Breast epithelium (tissue), 4 donors: ENCODE results near the gene DRICH1. TPM values are rescaled to one million over a fixed set of nuclear protein-coding genes. Genes with fewer than 3 reads are reported as not detected.
"Not testable (repeated sequence)": the region's sequence is repeated elsewhere in the genome, so short reads cannot be mapped to it uniquely, and the experiment has no call there.

Source experiments
- DNase-seq, 2 donors: peaks; one replicate each; pipeline ENCODE4 v3.0.0-alpha.2; 2019; ENCODE audit warnings: low spot score in 2 of 2
- H3K27ac ChIP-seq, 2 donors: fragments of 200-600 bp; sonication (generic) in 1 of 2; one replicate each; pipeline ENCODE4 v1.5.1; 2016 to 2019; ENCODE audit warnings: mild to moderate bottlenecking in 1 of 2
- H3K27me3 ChIP-seq, 2 donors: fragments of 200-600 bp; sonication (generic) in 1 of 2; one replicate each; pipeline versions ENCODE4 v1.5.1 to v1.6.0; 2017 to 2019; ENCODE audit warnings: control low read depth in 1 of 2, mild to moderate bottlenecking in 1 of 2
- H3K36me3 ChIP-seq: fragments of 200-600 bp; one replicate; pipeline ENCODE4 v1.5.1; 2019
- H3K4me1 ChIP-seq, 2 donors: fragments of 200-600 bp; sonication (generic); one replicate each; pipeline ENCODE4 v1.5.1; 2016 to 2019; ENCODE audit warnings: control low read depth in 1 of 2
- H3K4me3 ChIP-seq, 3 donors: fragments of 200-600 bp; sonication (generic); 1 replicate in 2 of 3; 2 replicates in 1 of 3; pipeline ENCODE4 v1.5.1; 2016 to 2019; ENCODE audit warnings: mild to moderate bottlenecking in 3 of 3, moderate library complexity in 2 of 3
- H3K9me3 ChIP-seq, 2 donors: fragments of 200-600 bp; sonication (generic) in 1 of 2; one replicate each; pipeline ENCODE4 v1.5.1; 2016 to 2019; ENCODE audit warnings: control low read depth in 1 of 2
- CTCF ChIP-seq, 3 donors: fragments of 450-650 bp; IDR thresholded peaks; one replicate each; pipeline ENCODE4 v1.5.1; 2016 to 2017; ENCODE audit warnings: antibody characterized with exemption in 3 of 3, mild to moderate bottlenecking in 3 of 3, moderate library complexity in 3 of 3
- POLR2A ChIP-seq: fragments of 450-650 bp; IDR thresholded peaks from one replicate; pipeline ENCODE4 v1.6.1; 2016; ENCODE audit warnings: antibody characterized with exemption, mild to moderate bottlenecking, moderate library complexity
- POLR2AphosphoS5 ChIP-seq, 3 donors: sonication (generic); formaldehyde crosslinking; IDR thresholded peaks; one replicate each; pipeline ENCODE4 v1.6.1; 2017; ENCODE audit warnings: antibody characterized with exemption in 3 of 3
- intact Hi-C: fragments of 100-400 bp; cut with DNase I; formaldehyde crosslinking; loops from one replicate; pipeline ENCODE4 v1.15.1; 2023; ENCODE audit warnings: low total_unique reads
- total RNA-seq, 3 donors: library from RNA; depleted of rRNA; stranded (reverse); fragments of >200 nt; gene quantifications; one replicate each; pipeline ENCODE4 v1.1.0, GENCODE V29; 2016

Gene DRICH1
- total RNA-seq, 3 donors from 2014 or later = 1.0 to 1.3 TPM; not detected in 1

GRCh38 chr22:23638611-23639010, 6.5 kb upstream of the DRICH1 start:
- no peak for DNase-seq
- intact Hi-C loops = no loop called here
- TF ChIP-seq POLR2A (no peak), POLR2AphosphoS5 (IDR thresholded peaks at IDR 0.05) (no peak), CTCF (IDR thresholded peaks at IDR 0.05) (no peak)
- Histone ChIP-seq H3K36me3 (no peaks in the 10 kb centered on the region), H3K27ac (no peak overlapping the region), H3K4me3 (no peak overlapping the region), H3K27me3 (no peaks in the 10 kb centered on the region), H3K4me1 (no peaks in the 10 kb centered on the region), H3K9me3 (no peaks in the 10 kb centered on the region)

- not testable (repeated sequence) for H3K27me3 ChIP-seq
Observed at GRCh38 chr22:23635291-23635690, 3.2 kb upstream of the DRICH1 start.

GRCh38 chr22:23628056-23628743, 3.9 kb downstream of the DRICH1 start:
- H3K4me1 ChIP-seq, intact Hi-C loops, H3K9me3 ChIP-seq, H3K27ac ChIP-seq, H3K4me3 ChIP-seq, H3K27me3 ChIP-seq, H3K36me3 ChIP-seq, DNase-seq: not testable (repeated sequence)

More at GRCh38 chr22:23635291-23635690, 3.2 kb upstream of the DRICH1 start:
- intact Hi-C loops, H3K27ac ChIP-seq, H3K4me1 ChIP-seq, H3K9me3 ChIP-seq, H3K36me3 ChIP-seq, H3K4me3 ChIP-seq, DNase-seq: not testable (repeated sequence)

- H3K4me3 ChIP-seq, H3K36me3 ChIP-seq, intact Hi-C loops, H3K27ac ChIP-seq, DNase-seq, H3K9me3 ChIP-seq, H3K27me3 ChIP-seq, H3K4me1 ChIP-seq: not testable (repeated sequence)
Observed at GRCh38 chr22:23627401-23628055, 4.6 kb downstream of the DRICH1 start.

GRCh38 chr22:23626286-23626975, 5.7 kb downstream of the DRICH1 start:
- Histone ChIP-seq H3K9me3 (no peaks in the 10 kb centered on the region), H3K27me3 (no peaks in the 10 kb centered on the region), H3K36me3 (no peaks in the 10 kb centered on the region), H3K27ac (no peak overlapping the region), H3K4me1 (no peaks in the 10 kb centered on the region), H3K4me3 (no peak overlapping the region)
- DNase-seq = no peak
- no peak for TF ChIP-seq POLR2A
- TF ChIP-seq CTCF (IDR thresholded peaks at IDR 0.05) = no peak
- TF ChIP-seq POLR2AphosphoS5 (IDR thresholded peaks at IDR 0.05) = no peak
- intact Hi-C loops = no loop called here

GRCh38 chr22:23622634-23623033, 9.5 kb downstream of the DRICH1 start:
- TF ChIP-seq CTCF (IDR thresholded peaks at IDR 0.05) = no peak
- no peak for TF ChIP-seq POLR2A
- no peak for TF ChIP-seq POLR2AphosphoS5 (IDR thresholded peaks at IDR 0.05)
- no peak for DNase-seq
- Histone ChIP-seq H3K36me3 (no peaks in the 10 kb centered on the region), H3K9me3 (no peaks in the 10 kb centered on the region), H3K4me1 (no peaks in the 10 kb centered on the region), H3K27me3 (no peaks in the 10 kb centered on the region), H3K27ac (no peak overlapping the region), H3K4me3 (no peak overlapping the region)
- intact Hi-C loops = no loop called here

- H3K4me1 ChIP-seq, H3K27ac ChIP-seq, DNase-seq, H3K9me3 ChIP-seq, H3K36me3 ChIP-seq, intact Hi-C loops, H3K4me3 ChIP-seq, H3K27me3 ChIP-seq: not testable (repeated sequence)
Observed at GRCh38 chr22:23621916-23622315, 10.2 kb downstream of the DRICH1 start.
